SK-N-SH treated with all-trans-retinoic acid at 6 μM for 48 hours (cell line): ENCODE results near the gene DIAPH1.

Experiments used
- ARNTL ChIP-seq: fragments of 450-650 bp; formaldehyde crosslinking; IDR thresholded peaks from 2 replicates; pipeline ENCODE4 v1.5.0; 2020; ENCODE audit warnings: low read depth, mild to moderate bottlenecking, moderate library complexity, borderline replicate concordance
- BACH2 ChIP-seq: fragments of 250-450 bp; sonication (Bioruptor Pico); IDR thresholded peaks from 2 replicates; pipeline ENCODE4 v1.9.0; 2021; ENCODE audit warnings: mild to moderate bottlenecking, borderline replicate concordance
- CREB5 ChIP-seq: fragments of 250-450 bp; sonication (Bioruptor Pico); IDR thresholded peaks from 2 replicates; pipeline ENCODE4 v1.5.1; 2020; ENCODE audit warnings: low read depth, mild to moderate bottlenecking, moderate library complexity
- CSRNP3 ChIP-seq: fragments of 250-450 bp; sonication (Bioruptor Pico); IDR thresholded peaks from 2 replicates; pipeline ENCODE4 v1.5.1; 2021; ENCODE audit warnings: mild to moderate bottlenecking, moderate library complexity
- ESRRG ChIP-seq: fragments of 250-450 bp; sonication (Bioruptor Pico); IDR thresholded peaks from 2 replicates; pipeline ENCODE4 v1.6.1; 2021; ENCODE audit warnings: mild to moderate bottlenecking
- GLIS3 ChIP-seq: fragments of 250-450 bp; sonication (Bioruptor Pico); IDR thresholded peaks from 2 replicates; pipeline ENCODE4 v1.5.0; 2020; ENCODE audit warnings: mild to moderate bottlenecking, moderate library complexity
- PATZ1 ChIP-seq: fragments of 250-450 bp; sonication (Bioruptor Pico); IDR thresholded peaks from 2 replicates; pipeline ENCODE4 v1.8.0; 2020; ENCODE audit warnings: mild to moderate bottlenecking, moderate library complexity, borderline replicate concordance
- POU6F1 ChIP-seq: fragments of 250-450 bp; sonication (Bioruptor Pico); IDR thresholded peaks from 2 replicates; pipeline ENCODE4 v1.8.0; 2021; ENCODE audit warnings: low read depth, mild to moderate bottlenecking, moderate library complexity, borderline replicate concordance
- PPARA ChIP-seq: fragments of 250-450 bp; sonication (Bioruptor Pico); IDR thresholded peaks from 2 replicates; pipeline ENCODE4 v1.5.0; 2020; ENCODE audit warnings: mild to moderate bottlenecking, borderline replicate concordance
- RARB ChIP-seq: fragments of 250-450 bp; sonication (Bioruptor Pico); IDR thresholded peaks from 2 replicates; pipeline ENCODE4 v1.8.0; 2021; ENCODE audit warnings: mild to moderate bottlenecking, moderate library complexity
- ZFP30 ChIP-seq: fragments of 450-650 bp; formaldehyde crosslinking; IDR thresholded peaks from 2 replicates; pipeline ENCODE4 v1.5.0; 2022; ENCODE audit warnings: mild to moderate bottlenecking, moderate library complexity
- ZNF565 ChIP-seq: fragments of 450-650 bp; formaldehyde crosslinking; conservative IDR thresholded peaks from 2 replicates; pipeline ENCODE4 v1.5.0; 2020; ENCODE audit warnings: low read depth, mild to moderate bottlenecking, moderate library complexity
- ZNF70 ChIP-seq: fragments of 450-650 bp; formaldehyde crosslinking; IDR thresholded peaks from 2 replicates; pipeline ENCODE4 v1.5.0; 2020; ENCODE audit warnings: mild to moderate bottlenecking, moderate library complexity

- no peak for TF ChIP-seq BACH2 (CRISPR knock-in tag)
- no peak for TF ChIP-seq POU6F1 (CRISPR knock-in tag)
- no peak for TF ChIP-seq GLIS3 (CRISPR knock-in tag)
- TF ChIP-seq ZNF70 (CRISPR knock-in tag): no peak
- no peak for TF ChIP-seq ARNTL (CRISPR knock-in tag)
- no peak for TF ChIP-seq PATZ1 (CRISPR knock-in tag)
- TF ChIP-seq ESRRG (CRISPR knock-in tag): no peak
- no peak for TF ChIP-seq ZFP30
- TF ChIP-seq PPARA (CRISPR knock-in tag): no peak
- no peak for TF ChIP-seq RARB (CRISPR knock-in tag)
- no peak for TF ChIP-seq CREB5 (CRISPR knock-in tag)
- TF ChIP-seq CSRNP3: no peak
- no peak for TF ChIP-seq ZNF565 (CRISPR knock-in tag)
Measured at GRCh38 chr5:141608557-141608956, 10.2 kb downstream of the DIAPH1 start.
